Daoy (cell line): ENCODE results near the gene HECW1. TPM values are rescaled to one million over a fixed set of nuclear protein-coding genes. Genes with fewer than 3 reads are reported as not detected.

Experiments
- DNase-seq: peaks from one replicate; pipeline ENCODE4 v3.0.0-alpha.2; 2015; ENCODE audit warnings: low read depth
- total RNA-seq: library from RNA; depleted of rRNA; stranded (reverse); fragments of >200 nt; shearing (Covaris generic); gene quantifications from 2 replicates; pipeline ENCODE4 v1.2.3, GENCODE V29; 2014

The HECW1 gene
- total RNA-seq, 1 experiment from 2014 or later: 16.3 TPM

- DNase-seq: peak; percentile 87
Measured at GRCh38 chr7:43535810-43536585, 423.6 kb downstream of the HECW1 start.

GRCh38 chr7:43536773-43537172, 424.3 kb downstream of the HECW1 start:
- DNase-seq: no peak

GRCh38 chr7:43537765-43538403, 425.4 kb downstream of the HECW1 start:
- DNase-seq: peak; percentile 65

GRCh38 chr7:43538404-43538771, 425.9 kb downstream of the HECW1 start:
- DNase-seq: no peak

- DNase-seq: no peak
Measured at GRCh38 chr7:43540471-43540870, 428.0 kb downstream of the HECW1 start.

GRCh38 chr7:43542716-43543115, 430.3 kb downstream of the HECW1 start:
- DNase-seq: no peak

- no peak for DNase-seq
Measured at GRCh38 chr7:43546231-43546630, 433.8 kb downstream of the HECW1 start.

GRCh38 chr7:43550427-43550826, 438.0 kb downstream of the HECW1 start:
- DNase-seq: no peak

GRCh38 chr7:43552122-43552521, 439.7 kb downstream of the HECW1 start:
- DNase-seq: no peak

GRCh38 chr7:43553999-43554398, 441.6 kb downstream of the HECW1 start:
- DNase-seq: peak; percentile 63

GRCh38 chr7:43554423-43554822, 442.0 kb downstream of the HECW1 start:
- no peak for DNase-seq

GRCh38 chr7:43557831-43558495, 445.5 kb downstream of the HECW1 start:
- no peak for DNase-seq

- DNase-seq: peak; percentile 57
Measured at GRCh38 chr7:43559171-43559945, 446.9 kb downstream of the HECW1 start.

- DNase-seq: no peak
Measured at GRCh38 chr7:43559946-43560335, 447.5 kb downstream of the HECW1 start.

- no peak for DNase-seq
Measured at GRCh38 chr7:43560742-43561330, 448.4 kb downstream of the HECW1 start.

- no peak for DNase-seq
Measured at GRCh38 chr7:43562383-43562782, 449.9 kb downstream of the HECW1 start.

GRCh38 chr7:43565786-43566185, 453.3 kb downstream of the HECW1 start:
- no peak for DNase-seq

GRCh38 chr7:43568529-43568928, 456.1 kb downstream of the HECW1 start:
- DNase-seq: peak; percentile 98

GRCh38 chr7:43569424-43569823, 457.0 kb downstream of the HECW1 start:
- peak; percentile 96 for DNase-seq

- DNase-seq: no peak
Measured at GRCh38 chr7:43570688-43571365, 458.4 kb downstream of the HECW1 start.

- DNase-seq: peak; percentile 100
Measured at GRCh38 chr7:43572516-43573049, 460.1 kb downstream of the HECW1 start.
